Gastrocnemius medialis (tissue), 4 donors: ENCODE measurements around the gene TCFL5. TPM values are rescaled to one million over a fixed set of nuclear protein-coding genes. Genes with fewer than 3 reads are reported as not detected.

Source experiments
- ATAC-seq, 2 donors: fragments of 150-250 bp; one replicate each; pipeline ENCODE4 v1.9.1; 2016
- DNase-seq, 2 donors: peaks; one replicate each; pipeline ENCODE4 v3.0.0-alpha.2; 2019
- H3K27ac ChIP-seq, 4 donors: fragments of 200-600 bp; sonication (generic); 1 replicate in 1 of 4; 2 replicates in 3 of 4; pipeline ENCODE4 v1.5.1; 2016 to 2018; ENCODE audit warnings: mild to moderate bottlenecking in 2 of 4, moderate library complexity in 1 of 4
- H3K27me3 ChIP-seq, 3 donors: fragments of 200-600 bp; sonication (generic) in 2 of 3; 1 replicate in 1 of 3; 2 replicates in 2 of 3; pipeline versions ENCODE4 v1.5.1 to v1.6.0; 2016 to 2019; ENCODE audit warnings: mild to moderate bottlenecking in 1 of 3, moderate library complexity in 1 of 3
- H3K36me3 ChIP-seq, 2 donors: fragments of 200-600 bp; sonication (generic) in 1 of 2; one replicate each; pipeline ENCODE4 v1.5.1; 2017 to 2018
- H3K4me1 ChIP-seq, 2 donors: fragments of 200-600 bp; sonication (generic) in 1 of 2; one replicate each; pipeline ENCODE4 v1.5.1; 2016 to 2017; ENCODE audit warnings: mild to moderate bottlenecking in 2 of 2
- H3K4me3 ChIP-seq, 4 donors: fragments of 200-600 bp; sonication (generic) in 3 of 4; 1 replicate in 1 of 4; 2 replicates in 3 of 4; pipeline ENCODE4 v1.5.1; 2016 to 2019; ENCODE audit warnings: mild to moderate bottlenecking in 2 of 4
- H3K9me3 ChIP-seq, 3 donors: fragments of 200-600 bp; sonication (generic) in 2 of 3; 1 replicate in 1 of 3; 2 replicates in 2 of 3; pipeline ENCODE4 v1.5.1; 2016 to 2019
- POLR2A ChIP-seq, 2 donors: fragments of 450-650 bp; IDR thresholded peaks; one replicate each; pipeline ENCODE4 v1.6.1; 2017; ENCODE audit warnings: antibody characterized with exemption in 2 of 2, mild to moderate bottlenecking in 2 of 2, moderate library complexity in 2 of 2
- in situ Hi-C, 4 donors: fragments of 200-750 bp; cut with MboI; loops; one replicate each; pipeline versions ENCODE4 v1.15.0 to v1.8.0; 2017; ENCODE audit warnings: low sequenced_read_pairs in 4 of 4
- intact Hi-C: fragments of 100-400 bp; cut with DNase I; formaldehyde crosslinking; loops from one replicate; pipeline ENCODE4 v1.15.1; 2023; ENCODE audit warnings: low total_unique reads
- total RNA-seq, 4 donors: library from RNA; depleted of rRNA; stranded (reverse); fragments of >200 nt; gene quantifications; one replicate each; pipeline versions ENCODE4 v1.1.0 to v1.2.3, GENCODE V29; 2016
- TF ChIP-seq, protein P1 (sequence below), 5 experiments: fragments of 450-650 bp in 3 of 5; fragments of 200-600 bp in 2 of 5; sonication (generic) in 2 of 5; IDR thresholded peaks in 4 of 5; conservative IDR thresholded peaks in 1 of 5; 1 replicate in 4 of 5; 2 replicates in 1 of 5; pipeline ENCODE4 v1.5.1; 2016 to 2019; ENCODE audit warnings: antibody characterized with exemption in 5 of 5, mild to moderate bottlenecking in 3 of 5, moderate library complexity in 3 of 5

TCFL5 gene
- total RNA-seq, 4 donors from 2014 or later: 5.3 to 7.3 (median 6.3) TPM

DNA sequence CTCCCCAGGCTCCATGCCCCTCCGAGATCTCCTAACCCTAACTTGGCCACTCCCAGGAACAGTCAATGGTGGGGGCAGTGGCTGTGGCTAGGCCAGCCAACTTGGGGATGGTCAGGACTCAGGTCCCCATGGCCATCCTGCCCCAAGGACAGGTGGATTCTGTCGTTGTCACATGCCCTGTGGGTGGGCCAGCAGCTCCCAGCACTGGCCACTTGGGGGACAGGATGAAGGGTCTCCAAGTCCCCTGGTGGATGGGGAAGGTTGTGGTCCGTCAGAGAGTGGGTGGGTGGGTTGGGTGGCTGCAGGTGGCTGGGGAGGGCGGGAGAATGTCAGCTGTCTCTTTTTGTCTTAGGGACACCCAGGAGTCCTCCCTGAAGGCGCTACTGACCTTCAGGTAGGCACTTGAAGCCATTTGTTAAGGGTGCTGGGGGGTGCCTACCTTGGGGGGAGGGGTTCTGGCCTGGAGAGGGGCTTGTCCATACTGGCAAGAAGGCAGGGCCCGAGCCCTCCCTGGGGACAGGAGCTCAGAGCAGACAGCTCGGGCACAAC is 39.3 kb downstream of the TCFL5 start:
- H3K4me1 ChIP-seq: peaks cover 12 to 20% of the 10 kb centered on the region in 2 donors

DNA sequence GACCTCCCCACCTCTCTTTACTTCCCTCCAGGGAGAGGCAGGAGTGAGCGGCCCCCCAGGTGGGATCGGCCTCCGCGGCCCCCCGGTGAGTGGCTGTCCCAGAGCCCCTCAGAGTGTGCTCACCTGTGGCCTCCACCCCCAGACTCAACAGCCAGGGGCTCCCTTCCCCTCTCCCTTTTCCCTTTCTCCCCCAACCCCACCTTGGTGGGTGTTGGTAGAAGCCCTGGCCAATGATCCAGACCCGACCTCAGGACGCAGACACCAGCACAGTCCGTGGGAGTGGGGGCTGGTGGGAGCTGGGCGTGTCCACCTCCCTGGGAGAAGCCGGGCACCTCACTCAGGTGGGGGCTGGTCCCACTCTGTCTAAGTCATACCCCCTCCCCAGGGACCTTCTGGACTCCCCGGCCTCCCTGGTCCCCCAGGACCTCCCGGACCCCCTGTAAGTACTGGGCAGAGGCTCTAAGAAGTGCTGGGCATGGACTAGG is 39.9 kb downstream of the TCFL5 start:
- no peak overlapping the region for H3K27ac ChIP-seq
- intact Hi-C loops (no loop called here), in situ Hi-C loops (no loop called here)
- peaks cover 12 to 20% of the 10 kb centered on the region in 2 donors for H3K4me1 ChIP-seq
- peaks cover 27 to 34% (median 33%) of the 10 kb centered on the region in 3 donors for H3K27me3 ChIP-seq
- H3K9me3 ChIP-seq: no peaks in the 10 kb centered on the region
- no peak overlapping the region for H3K4me3 ChIP-seq
- ATAC-seq (no peak), DNase-seq (no peak)
- no peaks in the 10 kb centered on the region for H3K36me3 ChIP-seq
- TF ChIP-seq POLR2A (IDR thresholded peaks at IDR 0.05): no peak
- TF ChIP-seq, protein P1, sequence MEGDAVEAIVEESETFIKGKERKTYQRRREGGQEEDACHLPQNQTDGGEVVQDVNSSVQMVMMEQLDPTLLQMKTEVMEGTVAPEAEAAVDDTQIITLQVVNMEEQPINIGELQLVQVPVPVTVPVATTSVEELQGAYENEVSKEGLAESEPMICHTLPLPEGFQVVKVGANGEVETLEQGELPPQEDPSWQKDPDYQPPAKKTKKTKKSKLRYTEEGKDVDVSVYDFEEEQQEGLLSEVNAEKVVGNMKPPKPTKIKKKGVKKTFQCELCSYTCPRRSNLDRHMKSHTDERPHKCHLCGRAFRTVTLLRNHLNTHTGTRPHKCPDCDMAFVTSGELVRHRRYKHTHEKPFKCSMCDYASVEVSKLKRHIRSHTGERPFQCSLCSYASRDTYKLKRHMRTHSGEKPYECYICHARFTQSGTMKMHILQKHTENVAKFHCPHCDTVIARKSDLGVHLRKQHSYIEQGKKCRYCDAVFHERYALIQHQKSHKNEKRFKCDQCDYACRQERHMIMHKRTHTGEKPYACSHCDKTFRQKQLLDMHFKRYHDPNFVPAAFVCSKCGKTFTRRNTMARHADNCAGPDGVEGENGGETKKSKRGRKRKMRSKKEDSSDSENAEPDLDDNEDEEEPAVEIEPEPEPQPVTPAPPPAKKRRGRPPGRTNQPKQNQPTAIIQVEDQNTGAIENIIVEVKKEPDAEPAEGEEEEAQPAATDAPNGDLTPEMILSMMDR (IDR thresholded peaks at IDR 0.05 in 4 of 5, conservative IDR thresholded peaks at IDR 0.05 in 1 of 5): no peak

More for the DNA sequence above, 39.3 kb downstream of the TCFL5 start:
- Histone ChIP-seq H3K27me3 (peaks cover 23 to 31% (median 31%) of the 10 kb centered on the region in 3 donors), H3K4me3 (no peak overlapping the region), H3K36me3 (no peaks in the 10 kb centered on the region), H3K9me3 (no peaks in the 10 kb centered on the region), H3K27ac (no peak overlapping the region)
- no peak for TF ChIP-seq POLR2A (IDR thresholded peaks at IDR 0.05)
- TF ChIP-seq, protein P1 (IDR thresholded peaks at IDR 0.05 in 4 of 5, conservative IDR thresholded peaks at IDR 0.05 in 1 of 5): no peak
- ATAC-seq (no peak), DNase-seq (no peak)
- in situ Hi-C loops (no loop called here), intact Hi-C loops (no loop called here)

DNA sequence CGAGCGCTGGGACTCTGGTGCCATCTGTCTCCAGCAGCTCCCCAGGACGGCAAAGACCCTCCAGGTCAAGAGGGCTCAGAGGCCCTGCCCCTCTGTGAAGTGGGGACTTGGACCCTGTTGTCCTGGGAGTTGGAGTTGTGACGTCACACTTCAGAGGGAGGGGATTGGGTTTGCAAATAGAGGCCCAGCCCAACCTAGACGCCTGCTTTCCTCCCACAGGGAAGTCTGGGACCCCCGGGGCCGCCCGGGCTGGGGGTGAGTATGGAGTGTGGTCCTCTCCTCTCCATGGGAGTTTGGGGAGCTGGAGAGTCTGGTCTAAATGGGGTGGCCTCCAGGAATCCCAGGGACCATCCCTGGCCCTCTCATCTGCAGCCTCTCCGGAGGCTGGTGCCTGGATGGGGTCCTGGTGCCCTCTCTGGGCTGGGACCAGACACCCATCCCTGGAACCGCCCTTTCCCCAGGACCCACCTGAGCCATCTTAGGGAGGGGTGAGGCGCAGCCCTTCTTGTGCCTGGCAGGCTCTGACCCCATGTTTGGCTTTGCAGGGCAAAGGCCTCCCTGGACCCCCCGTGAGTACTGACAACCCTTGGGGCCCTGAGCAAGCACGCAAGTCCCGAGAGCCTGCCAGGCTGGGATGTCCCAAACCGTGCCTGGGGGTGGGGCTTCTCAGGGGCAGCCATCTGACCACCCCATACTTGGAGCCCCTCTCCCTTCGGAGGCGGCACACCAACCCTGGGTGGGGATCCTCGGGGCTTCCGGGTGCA is 40.5 kb downstream of the TCFL5 start:
- peaks cover 12 to 24% of the 10 kb centered on the region in 2 donors for H3K4me1 ChIP-seq
- in situ Hi-C loops: no loop called here
- TF ChIP-seq POLR2A (IDR thresholded peaks at IDR 0.05): no peak
- TF ChIP-seq, protein P1 (IDR thresholded peaks at IDR 0.05 in 4 of 5, conservative IDR thresholded peaks at IDR 0.05 in 1 of 5): no peak

DNA sequence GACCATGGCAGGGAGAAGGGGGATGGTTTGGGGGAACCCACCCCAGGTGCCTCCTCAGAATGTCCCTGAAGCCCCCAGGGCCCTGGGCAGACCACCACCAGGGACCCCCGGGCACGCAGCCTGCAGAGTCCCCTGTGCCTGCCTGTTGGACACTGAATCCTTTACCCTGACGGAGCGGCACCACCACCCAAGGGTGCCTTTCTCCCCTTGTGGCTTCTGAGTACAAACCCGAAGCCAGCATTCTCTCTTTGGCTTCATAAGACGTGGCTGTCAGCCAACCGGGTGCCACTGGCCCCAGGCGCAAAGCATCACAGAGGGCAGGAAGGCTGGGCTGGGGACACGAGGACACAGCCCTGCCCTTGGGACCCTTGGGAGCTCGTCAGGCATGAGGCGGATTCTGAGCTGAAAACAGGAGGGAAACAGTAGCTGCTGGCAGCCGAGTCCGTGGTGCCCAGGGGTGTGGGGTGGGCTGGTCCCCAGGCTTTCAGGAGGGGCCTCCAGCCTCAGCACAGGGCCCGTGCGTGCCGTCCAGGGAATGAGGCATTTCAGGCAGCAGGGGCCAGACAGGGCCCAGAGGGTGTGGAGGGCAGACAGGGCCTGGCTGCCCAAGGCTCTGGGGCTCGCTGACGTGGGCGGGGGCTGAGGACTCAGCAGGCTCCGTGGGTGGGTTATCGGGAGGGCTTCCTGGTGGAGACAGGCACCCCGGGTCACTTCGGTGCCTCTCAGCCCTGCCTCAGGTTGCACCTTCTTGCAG is 41.2 kb downstream of the TCFL5 start:
- Histone ChIP-seq H3K4me3 (no peak overlapping the region), H3K36me3 (no peaks in the 10 kb centered on the region), H3K27me3 (peaks cover 39 to 48% (median 47%) of the 10 kb centered on the region in 3 donors), H3K4me1 (peaks cover 14 to 27% of the 10 kb centered on the region in 2 donors), H3K27ac (no peak overlapping the region), H3K9me3 (no peaks in the 10 kb centered on the region)
- intact Hi-C loops: no loop called here
- no peak for TF ChIP-seq POLR2A (IDR thresholded peaks at IDR 0.05)
- TF ChIP-seq, protein P1 (IDR thresholded peaks at IDR 0.05 in 4 of 5, conservative IDR thresholded peaks at IDR 0.05 in 1 of 5): no peak
- no peak for DNase-seq
- in situ Hi-C loops: no loop called here
- no peak for ATAC-seq

More for the DNA sequence above, 40.5 kb downstream of the TCFL5 start:
- intact Hi-C loops: no loop called here
- peaks cover 32 to 40% (median 39%) of the 10 kb centered on the region in 3 donors for H3K27me3 ChIP-seq
- DNase-seq (no peak), ATAC-seq (no peak)
- H3K4me3 ChIP-seq: no peak overlapping the region
- H3K9me3 ChIP-seq: no peaks in the 10 kb centered on the region
- H3K27ac ChIP-seq: no peak overlapping the region
- H3K36me3 ChIP-seq: no peaks in the 10 kb centered on the region
